Ovary (tissue), 3 donors: ENCODE data around the gene CFAP45.

Experiments used
- EP300 ChIP-seq: sonication (generic); formaldehyde crosslinking; IDR thresholded peaks from one replicate; pipeline ENCODE4 v1.6.1; 2017; ENCODE audit warnings: antibody characterized with exemption
- POLR2A ChIP-seq: fragments of 450-650 bp; IDR thresholded peaks from one replicate; pipeline ENCODE4 v1.6.1; 2017; ENCODE audit warnings: antibody characterized with exemption, mild to moderate bottlenecking, moderate library complexity
- TF ChIP-seq, protein P1 (sequence below), 3 donors: fragments of 450-650 bp in 2 of 3; fragments of 200-600 bp in 1 of 3; IDR thresholded peaks; one replicate each; pipeline versions ENCODE4 v1.5.1 to v1.8.0; 2016 to 2022; ENCODE audit warnings: antibody characterized with exemption in 3 of 3, mild to moderate bottlenecking in 1 of 3
- donor health status: DM: no; HTN: no; CAD: no.

DNA sequence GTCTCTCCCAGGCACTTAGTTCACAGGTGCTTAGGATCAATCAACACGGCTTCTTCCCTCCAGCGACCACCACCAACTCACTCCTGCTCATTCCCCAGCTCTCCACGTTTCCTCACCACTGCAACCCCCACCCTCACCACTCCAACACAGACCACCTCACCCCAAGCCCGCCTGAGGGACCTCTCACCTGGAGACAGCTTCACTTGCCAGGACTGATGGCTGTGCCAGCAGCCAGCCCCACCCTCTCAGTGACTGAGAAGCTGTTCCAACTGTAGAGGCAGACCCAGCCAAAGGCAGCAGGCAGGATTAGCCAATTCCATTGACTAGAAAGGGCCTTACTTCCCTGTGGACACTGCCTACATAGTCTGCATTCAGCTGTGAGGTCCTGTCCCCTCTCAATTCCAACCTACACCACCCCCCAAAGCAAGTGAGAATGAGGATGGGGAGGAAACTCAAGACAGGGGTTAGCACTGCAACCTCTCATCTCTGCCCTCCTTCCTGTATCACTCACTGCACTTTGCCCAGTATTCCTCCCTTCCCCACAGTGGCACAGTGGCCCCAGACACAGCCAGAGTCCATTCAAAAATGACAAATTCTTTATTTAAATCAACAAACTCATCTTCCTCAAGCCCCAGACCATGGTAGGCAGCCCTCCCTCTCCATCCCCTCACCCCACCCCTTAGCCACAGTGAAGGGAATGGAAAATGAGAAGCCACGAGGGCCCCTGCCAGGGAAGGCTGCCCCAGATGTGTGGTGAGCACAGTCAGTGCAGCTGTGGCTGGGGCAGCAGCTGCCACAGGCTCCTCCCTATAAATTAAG, 17.8 kb upstream of the CFAP45 start:
- TF ChIP-seq, protein P1, sequence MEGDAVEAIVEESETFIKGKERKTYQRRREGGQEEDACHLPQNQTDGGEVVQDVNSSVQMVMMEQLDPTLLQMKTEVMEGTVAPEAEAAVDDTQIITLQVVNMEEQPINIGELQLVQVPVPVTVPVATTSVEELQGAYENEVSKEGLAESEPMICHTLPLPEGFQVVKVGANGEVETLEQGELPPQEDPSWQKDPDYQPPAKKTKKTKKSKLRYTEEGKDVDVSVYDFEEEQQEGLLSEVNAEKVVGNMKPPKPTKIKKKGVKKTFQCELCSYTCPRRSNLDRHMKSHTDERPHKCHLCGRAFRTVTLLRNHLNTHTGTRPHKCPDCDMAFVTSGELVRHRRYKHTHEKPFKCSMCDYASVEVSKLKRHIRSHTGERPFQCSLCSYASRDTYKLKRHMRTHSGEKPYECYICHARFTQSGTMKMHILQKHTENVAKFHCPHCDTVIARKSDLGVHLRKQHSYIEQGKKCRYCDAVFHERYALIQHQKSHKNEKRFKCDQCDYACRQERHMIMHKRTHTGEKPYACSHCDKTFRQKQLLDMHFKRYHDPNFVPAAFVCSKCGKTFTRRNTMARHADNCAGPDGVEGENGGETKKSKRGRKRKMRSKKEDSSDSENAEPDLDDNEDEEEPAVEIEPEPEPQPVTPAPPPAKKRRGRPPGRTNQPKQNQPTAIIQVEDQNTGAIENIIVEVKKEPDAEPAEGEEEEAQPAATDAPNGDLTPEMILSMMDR (IDR thresholded peaks at IDR 0.05), result no peak
- TF ChIP-seq POLR2A (no peak), EP300 (no peak)
